ENCODE measurements around the gene CMIP. TPM values are rescaled to one million over a fixed set of nuclear protein-coding genes. Genes with fewer than 3 reads are reported as not detected.

The CMIP gene
- total RNA-seq, 1 donor from 2014 or later: 61.0 TPM

- peak; percentile 45 for DNase-seq (ENCODE audit: low read depth)
Observed at GRCh38 chr16:81447383-81448101, 2.9 kb downstream of the CMIP start.

GRCh38 chr16:81448154-81449131 lies 3.8 kb downstream of the CMIP start:
- peak; percentile 64 for DNase-seq (ENCODE audit: low read depth)

DNA sequence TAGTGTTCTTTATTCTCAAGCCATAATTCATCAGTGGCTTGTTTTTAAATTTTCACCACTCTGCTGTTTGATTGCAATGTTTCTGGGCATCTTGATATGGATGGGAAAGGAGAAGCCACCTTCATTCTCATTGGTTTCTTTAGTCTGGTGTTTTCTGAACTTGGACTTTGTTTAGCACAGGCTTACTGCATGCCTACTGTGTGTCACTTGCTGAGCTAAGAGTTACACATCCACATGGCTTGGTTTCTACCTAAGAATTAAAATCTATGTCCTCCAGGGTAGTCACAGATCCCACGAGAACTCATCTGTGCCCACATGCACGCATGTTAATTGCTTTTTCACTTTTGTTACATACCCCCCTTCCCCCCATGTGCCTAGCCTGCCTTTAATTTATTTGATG lies 4.6 kb downstream of the CMIP start:
- no peak for DNase-seq (ENCODE audit: low read depth)

- DNase-seq (ENCODE audit: low read depth): no peak
Observed at GRCh38 chr16:81449899-81450608, 5.4 kb downstream of the CMIP start.

DNA sequence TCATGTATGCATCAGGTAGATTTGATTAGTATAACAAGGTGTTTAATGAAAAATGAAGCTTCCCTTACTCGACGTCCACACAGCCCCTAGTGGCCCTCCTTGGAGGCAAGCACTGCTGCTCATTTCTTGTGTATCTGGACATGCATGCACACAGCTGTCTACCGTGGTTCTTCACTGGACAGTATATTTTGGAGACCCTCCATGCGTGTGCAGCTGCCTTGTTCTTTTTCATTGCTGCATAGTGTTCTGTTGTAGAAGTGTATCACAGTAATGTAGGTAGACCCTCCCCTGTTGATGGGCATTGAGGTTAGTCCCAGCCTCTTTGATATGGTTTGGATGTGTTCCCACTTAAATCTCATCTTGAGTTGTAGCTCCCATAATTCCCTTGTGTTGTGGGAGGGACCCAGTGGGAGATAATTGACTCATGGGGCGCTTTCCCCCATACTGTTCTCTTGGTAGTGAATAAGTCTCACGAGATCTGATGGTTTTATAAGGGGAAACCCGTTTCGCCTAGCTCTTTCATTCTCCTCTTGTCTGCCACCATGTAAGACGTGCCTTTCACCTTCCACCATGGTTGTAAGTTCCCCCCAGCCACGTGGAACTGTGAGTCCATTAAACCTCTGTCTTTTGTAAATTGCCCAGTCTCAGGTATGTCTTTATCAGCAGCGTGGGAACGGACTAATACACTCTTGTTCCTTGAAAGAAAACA lies 6.3 kb downstream of the CMIP start:
- DNase-seq (ENCODE audit: low read depth): no peak

DNA sequence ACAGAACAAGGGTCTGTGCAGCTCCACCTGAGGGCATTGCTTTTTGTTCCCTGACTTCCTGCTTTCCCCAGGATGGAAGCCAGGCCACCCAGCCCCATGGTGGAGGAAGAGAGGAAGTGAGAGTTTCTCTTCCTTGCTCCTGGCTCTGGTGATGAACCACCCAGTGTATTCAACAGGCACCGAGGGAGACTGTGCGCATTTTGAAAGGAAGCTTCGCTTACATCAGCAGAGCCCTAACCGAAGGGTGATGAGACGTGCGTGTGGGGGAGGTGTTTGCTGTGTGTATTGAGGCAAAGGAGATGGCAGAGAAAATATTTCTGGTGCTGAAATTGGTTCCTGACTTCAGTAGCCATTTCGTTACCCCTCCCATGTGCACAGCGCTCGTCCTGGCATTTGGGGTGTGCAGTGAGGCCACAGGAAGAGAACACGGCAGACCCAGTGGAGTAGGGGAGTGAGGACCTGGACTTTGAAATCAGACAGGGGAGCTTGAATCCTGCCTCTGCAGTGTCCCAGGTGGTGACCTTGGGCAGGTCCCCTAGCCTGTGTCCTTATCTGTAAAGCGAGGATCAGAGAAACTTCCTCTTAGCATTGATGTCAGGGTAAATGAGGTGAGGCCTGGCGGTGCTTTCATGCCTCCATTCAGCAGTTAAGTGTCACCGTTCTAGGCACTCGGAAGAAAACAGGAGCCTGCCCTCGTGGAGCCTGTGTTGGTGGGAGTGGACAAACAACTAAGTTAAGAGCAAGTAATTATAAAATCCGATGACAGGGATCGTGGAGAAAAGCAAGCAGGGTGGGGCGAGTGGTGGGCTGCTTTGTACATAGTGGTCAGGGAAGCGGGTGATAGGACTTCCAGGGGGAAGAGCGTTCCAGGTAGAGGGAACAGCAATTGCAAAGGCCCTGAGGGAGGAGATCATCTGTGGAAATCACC lies 7.4 kb downstream of the CMIP start:
- peak; percentile 35 for DNase-seq (ENCODE audit: low read depth)

- DNase-seq (ENCODE audit: low read depth): no peak
Observed at GRCh38 chr16:81453091-81453728, 8.6 kb downstream of the CMIP start.

GRCh38 chr16:81454044-81454443 lies 9.4 kb downstream of the CMIP start:
- no peak for DNase-seq (ENCODE audit: low read depth)

- DNase-seq (ENCODE audit: low read depth): no peak
Observed at GRCh38 chr16:81455006-81455405, 10.4 kb downstream of the CMIP start.

DNA sequence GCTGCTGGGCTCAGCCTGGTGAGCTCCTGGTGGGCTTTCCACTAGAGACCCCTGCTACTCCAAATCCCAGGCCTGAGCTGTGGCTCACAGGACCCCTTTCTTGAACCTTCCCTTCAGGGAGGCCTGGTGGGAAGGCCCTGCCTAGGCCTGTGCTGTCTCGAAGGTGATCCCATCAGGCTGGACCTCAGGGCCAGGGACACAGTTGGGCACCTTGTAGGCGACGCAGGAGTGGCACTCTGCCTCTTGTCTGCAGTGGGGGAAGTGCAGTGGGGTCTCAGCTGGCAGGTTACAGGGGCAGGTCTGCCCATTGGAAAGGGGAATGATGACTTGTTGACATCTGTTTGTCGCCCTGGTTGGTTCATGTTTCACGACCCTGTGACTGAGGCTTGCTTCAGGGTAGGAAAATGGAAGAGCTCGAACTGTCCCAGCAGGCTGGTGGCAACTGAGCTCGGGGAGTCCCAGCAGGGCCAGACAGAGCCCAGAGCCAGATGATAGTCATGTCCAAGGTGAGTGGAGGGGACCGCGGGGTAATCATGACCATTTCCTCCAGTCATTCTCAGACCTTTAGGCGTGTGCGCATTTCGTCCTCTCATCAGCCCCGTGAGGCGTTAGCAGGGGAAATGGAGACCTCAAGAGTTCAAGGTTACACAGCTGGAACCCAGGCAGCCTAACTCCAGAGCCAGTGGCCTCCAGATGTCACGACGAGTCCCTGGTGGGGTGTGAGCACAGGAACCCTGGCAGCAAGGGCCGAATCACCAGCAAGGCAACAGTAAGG lies 11.3 kb downstream of the CMIP start:
- no peak for DNase-seq (ENCODE audit: low read depth)

- DNase-seq (ENCODE audit: low read depth): no peak
Observed at GRCh38 chr16:81456523-81457325, 12.1 kb downstream of the CMIP start.

DNA sequence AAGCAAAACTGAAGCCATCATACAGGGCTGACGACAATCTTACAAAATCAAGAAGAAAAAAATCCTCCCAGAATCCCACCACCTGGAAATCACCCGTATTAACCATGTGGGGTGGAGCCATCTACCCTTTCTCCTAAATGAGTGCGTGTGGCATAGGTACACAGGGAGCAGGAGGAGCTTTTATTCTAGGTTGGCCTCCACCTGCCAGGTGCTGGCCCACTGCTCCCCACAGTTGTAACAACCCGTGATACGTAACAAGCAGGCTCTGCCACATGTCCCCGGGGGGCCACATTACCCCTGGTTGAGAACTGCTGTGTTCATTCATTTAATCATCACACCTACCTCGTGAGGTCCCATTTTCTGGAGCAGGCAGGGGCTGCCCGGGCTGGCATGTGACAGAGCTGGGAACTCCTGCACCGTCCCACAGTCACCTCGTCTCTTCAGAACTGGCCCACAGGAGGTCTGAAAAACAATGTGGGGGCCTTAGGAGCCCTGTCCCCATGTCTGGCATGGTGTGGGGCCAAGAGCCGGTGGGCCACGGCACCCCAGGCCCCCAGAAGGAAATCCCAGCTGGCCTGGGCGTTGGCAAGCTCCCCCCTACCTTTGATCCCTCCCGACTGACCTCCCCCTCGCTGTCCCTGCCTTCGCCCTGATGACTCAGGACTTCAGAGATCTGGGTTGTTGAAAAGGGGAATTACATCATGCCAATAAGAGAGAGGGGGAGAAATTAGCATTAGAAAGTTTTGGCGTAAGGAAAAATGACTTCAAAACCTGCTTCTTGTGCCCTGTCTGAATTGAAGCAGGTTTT lies 12.9 kb downstream of the CMIP start:
- peak; percentile 74 for DNase-seq (ENCODE audit: low read depth)

GRCh38 chr16:81458149-81458669 lies 13.6 kb downstream of the CMIP start:
- DNase-seq (ENCODE audit: low read depth): no peak

GRCh38 chr16:81458827-81459598 lies 14.4 kb downstream of the CMIP start:
- no peak for DNase-seq (ENCODE audit: low read depth)

DNA sequence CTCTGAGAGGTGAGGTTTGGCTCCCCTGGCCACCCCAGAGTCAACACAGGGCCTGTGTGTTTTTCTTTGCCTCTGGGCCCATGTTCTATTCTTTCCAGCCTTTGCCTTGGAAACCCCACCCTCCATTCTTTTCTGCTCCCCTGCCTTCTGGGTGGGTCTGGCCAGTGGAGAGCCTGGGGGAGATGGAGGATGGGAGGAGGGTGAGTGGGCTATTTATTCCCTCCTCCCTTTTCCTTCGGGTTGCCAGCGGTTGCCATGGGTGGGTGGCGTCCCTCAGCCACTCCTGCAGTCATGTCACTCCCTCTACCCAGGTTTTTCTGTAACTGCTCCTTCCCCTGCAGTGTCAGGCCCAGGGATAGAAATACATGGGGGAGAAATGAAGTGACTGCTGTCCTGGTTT lies 15.5 kb downstream of the CMIP start:
- no peak for DNase-seq (ENCODE audit: low read depth)

DNA sequence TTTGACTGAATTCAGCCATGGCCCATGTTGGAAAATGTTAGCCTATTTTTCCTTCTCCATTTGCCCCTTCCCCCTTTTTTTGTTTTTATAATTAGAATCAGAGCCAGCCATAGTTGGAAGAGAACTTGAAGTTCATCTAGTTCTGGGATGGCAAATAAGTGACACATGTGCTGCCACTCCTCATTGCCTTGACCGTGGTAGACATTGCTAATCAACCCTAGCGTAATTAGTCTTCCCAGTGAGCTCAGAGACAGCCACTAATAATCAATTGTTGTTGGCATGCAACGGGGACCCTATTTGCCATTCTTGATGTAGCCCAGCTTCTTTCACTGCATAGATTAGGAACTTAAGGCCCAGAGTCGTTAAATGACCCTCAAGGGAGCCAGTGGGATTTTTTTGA lies 16.6 kb downstream of the CMIP start:
- DNase-seq (ENCODE audit: low read depth): no peak
